Suprapubic skin (tissue), 4 donors: ENCODE measurements around the gene HSPG2. TPM values are rescaled to one million over a fixed set of nuclear protein-coding genes. Genes with fewer than 3 reads are reported as not detected.

Experiments
- DNase-seq, 2 donors: peaks; one replicate each; pipeline ENCODE4 v3.0.0-alpha.2; 2019; ENCODE audit warnings: low spot score in 2 of 2
- H3K27ac ChIP-seq: fragments of 200-600 bp; sonication (generic); one replicate; pipeline ENCODE4 v1.5.1; 2019
- H3K27me3 ChIP-seq: fragments of 200-600 bp; sonication (generic); one replicate; pipeline ENCODE4 v1.5.1; 2019
- H3K36me3 ChIP-seq: fragments of 200-600 bp; sonication (generic); one replicate; pipeline ENCODE4 v1.5.1; 2019
- H3K4me1 ChIP-seq: fragments of 200-600 bp; sonication (generic); one replicate; pipeline ENCODE4 v1.5.1; 2019
- H3K4me3 ChIP-seq: fragments of 200-600 bp; sonication (generic); one replicate; pipeline ENCODE4 v1.5.1; 2019; ENCODE audit warnings: mild to moderate bottlenecking
- H3K9me3 ChIP-seq: fragments of 200-600 bp; sonication (generic); one replicate; pipeline ENCODE4 v1.5.1; 2019
- CTCF ChIP-seq, 2 donors: fragments of 200-600 bp in 1 of 2; fragments of 450-650 bp in 1 of 2; sonication (generic) in 1 of 2; IDR thresholded peaks; one replicate each; pipeline ENCODE4 v1.5.1; 2016 to 2019; ENCODE audit warnings: antibody characterized with exemption in 2 of 2, mild to moderate bottlenecking in 1 of 2, moderate library complexity in 1 of 2
- EP300 ChIP-seq: sonication (generic); formaldehyde crosslinking; IDR thresholded peaks from one replicate; pipeline ENCODE4 v1.6.1; 2017; ENCODE audit warnings: antibody characterized with exemption
- POLR2A ChIP-seq, 2 donors: fragments of 450-650 bp; IDR thresholded peaks; one replicate each; pipeline ENCODE4 v1.6.1; 2017; ENCODE audit warnings: antibody characterized with exemption in 2 of 2, mild to moderate bottlenecking in 2 of 2, moderate library complexity in 2 of 2
- POLR2AphosphoS5 ChIP-seq, 3 donors: sonication (generic); formaldehyde crosslinking; IDR thresholded peaks; one replicate each; pipeline ENCODE4 v1.6.1; 2017; ENCODE audit warnings: antibody characterized with exemption in 3 of 3
- WGBS: methylation state at CpG from one replicate; pipeline ENCODE4 v1.1.5; 2018; 5-methylcytosine and 5-hydroxymethylcytosine counted together
- total RNA-seq, 4 donors: library from RNA; depleted of rRNA; stranded (reverse); fragments of >200 nt; gene quantifications; one replicate each; pipeline ENCODE4 v1.1.0, GENCODE V29; 2016

Gene HSPG2
- total RNA-seq, 4 donors from 2014 or later, result 97.5 to 164 (median 131) TPM

DNA sequence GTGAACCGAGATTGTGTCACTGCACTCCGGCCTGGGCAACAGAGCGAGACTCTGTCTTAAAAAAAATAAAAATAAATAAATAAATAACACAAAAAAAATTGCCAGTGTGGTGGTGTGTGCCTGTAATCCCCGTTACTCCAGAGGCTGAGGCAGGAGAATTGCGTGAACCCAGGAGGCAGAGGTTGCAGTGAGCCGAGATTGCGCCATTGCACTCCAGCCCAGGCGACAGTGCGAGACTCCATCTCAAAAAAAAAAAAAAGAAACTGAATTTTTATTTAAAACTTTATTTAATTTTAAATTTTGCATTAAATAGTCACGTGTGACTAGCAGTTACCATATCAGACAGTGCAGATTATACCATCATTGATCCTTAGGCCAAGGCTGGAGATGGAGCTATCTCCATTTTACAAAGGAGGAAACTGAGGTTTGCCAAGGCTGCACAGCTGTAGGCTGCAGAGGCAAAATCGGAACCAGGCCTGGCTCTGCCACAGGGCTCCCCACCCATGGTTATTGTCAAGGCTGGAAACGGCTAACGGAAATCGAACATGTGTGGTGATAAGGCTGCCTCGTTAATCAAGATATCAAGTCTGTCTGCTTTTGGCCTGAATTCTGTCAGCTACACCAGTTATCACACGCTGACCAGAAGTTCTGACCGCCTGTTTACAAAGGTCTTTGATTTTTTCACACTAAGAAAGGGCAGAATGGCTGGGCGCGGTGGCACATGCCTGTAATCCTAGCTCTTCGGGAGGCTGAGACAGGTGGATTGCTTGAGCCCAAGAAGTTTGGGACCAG is 20.5 kb downstream of the HSPG2 start:
- TF ChIP-seq POLR2AphosphoS5 (IDR thresholded peaks at IDR 0.05) (no peak), CTCF (IDR thresholded peaks at IDR 0.05) (no peak), POLR2A (IDR thresholded peaks at IDR 0.05) (no peak)
- no peak overlapping the region for H3K27ac ChIP-seq
- DNase-seq, result no peak
- peaks cover 68% of the 10 kb centered on the region for H3K4me1 ChIP-seq
- H3K27me3 ChIP-seq, result no peaks in the 10 kb centered on the region
- WGBS, result 80% methylated on average over 19 of the region's 20 CpGs
- H3K9me3 ChIP-seq, result no peaks in the 10 kb centered on the region
- no peaks in the 10 kb centered on the region for H3K36me3 ChIP-seq
- no peak overlapping the region for H3K4me3 ChIP-seq

DNA sequence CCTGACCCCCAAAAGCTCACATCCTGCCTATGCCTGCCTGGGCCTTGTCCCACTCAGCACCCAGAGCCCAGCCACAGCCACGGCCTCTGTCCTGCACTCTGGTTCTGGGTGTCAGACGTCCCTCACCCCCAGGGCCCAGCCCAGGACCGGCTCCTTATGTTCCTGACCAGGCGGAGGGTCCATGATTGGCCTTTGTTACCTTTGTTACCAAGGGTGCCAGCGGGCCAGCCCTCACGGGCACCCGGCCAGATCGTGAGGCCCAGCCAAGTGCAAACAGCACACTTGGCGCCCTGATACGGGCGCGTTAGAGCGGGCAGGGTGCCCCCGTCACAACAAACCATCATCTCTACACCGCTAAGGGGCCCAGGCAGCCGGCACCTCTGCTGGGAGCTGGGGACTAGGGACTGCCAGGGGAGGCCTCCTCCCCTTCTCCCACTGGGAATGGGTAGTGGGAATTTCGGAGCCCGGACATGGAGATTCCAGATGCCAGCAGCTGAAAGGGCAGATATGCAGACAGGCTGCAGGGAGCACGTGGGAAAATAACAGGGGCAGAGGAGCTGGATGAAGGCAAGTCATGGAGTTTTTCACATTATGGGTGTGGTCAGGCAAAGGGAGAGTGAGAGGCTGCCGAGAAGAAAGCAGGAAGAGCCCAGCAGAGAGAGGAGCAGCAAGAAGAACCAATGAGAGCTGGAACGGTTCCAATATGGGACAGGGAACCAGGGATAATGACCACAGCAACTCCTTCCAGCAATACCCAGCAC is 22.1 kb downstream of the HSPG2 start:
- Histone ChIP-seq H3K4me1 (peaks cover 68% of the 10 kb centered on the region), H3K27me3 (no peaks in the 10 kb centered on the region), H3K9me3 (no peaks in the 10 kb centered on the region), H3K27ac (peak overlapping the region; percentile 88), H3K36me3 (no peaks in the 10 kb centered on the region), H3K4me3 (no peak overlapping the region)
- 17% methylated on average over 8 of the region's 21 CpGs for WGBS
- no peak for DNase-seq
- TF ChIP-seq EP300 (no peak), POLR2A (IDR thresholded peaks at IDR 0.05) (no peak), CTCF (IDR thresholded peaks at IDR 0.05) (no peak), POLR2AphosphoS5 (IDR thresholded peaks at IDR 0.05) (no peak)

GRCh38 chr1:21914450-21914849 is 22.7 kb downstream of the HSPG2 start:
- no peak for DNase-seq
- H3K9me3 ChIP-seq, result no peaks in the 10 kb centered on the region
- peak overlapping the region; percentile 88 for H3K27ac ChIP-seq
- no peak for TF ChIP-seq CTCF (IDR thresholded peaks at IDR 0.05)
- no peak for TF ChIP-seq POLR2AphosphoS5 (IDR thresholded peaks at IDR 0.05)
- TF ChIP-seq POLR2A (IDR thresholded peaks at IDR 0.05), result no peak
- no peak for TF ChIP-seq EP300
- no CpG with 5 or more reads among the region's 5 CpGs for WGBS
- H3K4me1 ChIP-seq, result peaks cover 70% of the 10 kb centered on the region
- no peaks in the 10 kb centered on the region for H3K27me3 ChIP-seq
- H3K4me3 ChIP-seq, result no peak overlapping the region
- H3K36me3 ChIP-seq, result no peaks in the 10 kb centered on the region

DNA sequence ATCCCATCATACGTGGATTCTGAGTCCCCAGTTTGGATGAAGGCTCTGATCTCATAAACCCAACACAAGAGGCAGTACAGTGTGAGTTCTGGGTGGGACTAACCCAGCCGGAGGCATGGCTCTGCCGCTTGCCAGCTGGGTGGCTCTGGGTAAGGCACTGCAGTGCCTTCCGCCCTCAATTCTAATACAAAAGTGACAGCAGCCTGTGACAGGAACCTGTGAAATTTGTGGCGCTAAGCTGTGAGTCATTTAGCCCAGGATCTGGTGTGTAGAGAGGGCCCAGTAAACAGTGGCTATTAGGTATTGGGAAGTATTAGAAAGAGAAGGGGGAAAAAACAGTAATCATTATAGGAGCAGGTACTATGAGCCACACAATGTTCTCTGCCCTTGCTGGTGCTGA is 23.3 kb downstream of the HSPG2 start:
- WGBS, result 37% methylated on average over 5 of the region's 5 CpGs
- Histone ChIP-seq H3K36me3 (no peaks in the 10 kb centered on the region), H3K27me3 (no peaks in the 10 kb centered on the region), H3K27ac (peak overlapping the region; percentile 88), H3K9me3 (no peaks in the 10 kb centered on the region), H3K4me1 (peaks cover 74% of the 10 kb centered on the region), H3K4me3 (no peak overlapping the region)
- no peak for TF ChIP-seq CTCF (IDR thresholded peaks at IDR 0.05)
- no peak for TF ChIP-seq POLR2AphosphoS5 (IDR thresholded peaks at IDR 0.05)
- no peak for TF ChIP-seq EP300
- TF ChIP-seq POLR2A (IDR thresholded peaks at IDR 0.05), result no peak
- DNase-seq, result no peak

DNA sequence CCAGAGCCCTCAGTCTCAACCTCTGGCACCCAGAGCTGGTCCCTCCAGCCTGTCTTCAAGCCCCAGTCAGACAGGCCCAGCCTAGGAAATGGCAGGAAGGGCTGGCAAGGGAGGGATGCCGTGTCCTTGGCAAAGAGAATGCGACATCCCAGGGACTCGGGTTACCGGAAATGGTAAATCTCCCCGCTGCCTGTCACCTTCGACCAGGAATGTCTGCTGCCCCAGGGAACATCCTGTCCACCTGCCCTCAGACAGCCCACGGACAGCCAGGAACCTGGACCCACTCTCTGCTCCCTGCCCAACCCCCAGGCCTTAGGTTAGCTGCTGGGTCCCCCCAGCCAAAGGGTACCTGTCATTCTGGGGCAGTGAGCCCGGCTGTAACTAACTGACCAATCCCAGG is 23.9 kb downstream of the HSPG2 start:
- TF ChIP-seq POLR2A (IDR thresholded peaks at IDR 0.05), result no peak
- TF ChIP-seq CTCF (IDR thresholded peaks at IDR 0.05), result no peak
- TF ChIP-seq POLR2AphosphoS5 (IDR thresholded peaks at IDR 0.05), result no peak
- TF ChIP-seq EP300, result no peak
- no peaks in the 10 kb centered on the region for H3K27me3 ChIP-seq
- no peak overlapping the region for H3K4me3 ChIP-seq
- no peaks in the 10 kb centered on the region for H3K9me3 ChIP-seq
- H3K27ac ChIP-seq, result peak overlapping the region; percentile 88
- no peak for DNase-seq
- 79% methylated on average over 2 of the region's 8 CpGs for WGBS
- peaks cover 80% of the 10 kb centered on the region for H3K4me1 ChIP-seq
- H3K36me3 ChIP-seq, result no peaks in the 10 kb centered on the region
